ENCODE measurements around the gene PTBP1.

The PTBP1 gene

GRCh38 chr19:827314-827709, 30.1 kb downstream of the PTBP1 start:
- H3K9me3 Mint-ChIP-seq, result no peaks in the 10 kb centered on the region
- TF ChIP-seq, protein P1, sequence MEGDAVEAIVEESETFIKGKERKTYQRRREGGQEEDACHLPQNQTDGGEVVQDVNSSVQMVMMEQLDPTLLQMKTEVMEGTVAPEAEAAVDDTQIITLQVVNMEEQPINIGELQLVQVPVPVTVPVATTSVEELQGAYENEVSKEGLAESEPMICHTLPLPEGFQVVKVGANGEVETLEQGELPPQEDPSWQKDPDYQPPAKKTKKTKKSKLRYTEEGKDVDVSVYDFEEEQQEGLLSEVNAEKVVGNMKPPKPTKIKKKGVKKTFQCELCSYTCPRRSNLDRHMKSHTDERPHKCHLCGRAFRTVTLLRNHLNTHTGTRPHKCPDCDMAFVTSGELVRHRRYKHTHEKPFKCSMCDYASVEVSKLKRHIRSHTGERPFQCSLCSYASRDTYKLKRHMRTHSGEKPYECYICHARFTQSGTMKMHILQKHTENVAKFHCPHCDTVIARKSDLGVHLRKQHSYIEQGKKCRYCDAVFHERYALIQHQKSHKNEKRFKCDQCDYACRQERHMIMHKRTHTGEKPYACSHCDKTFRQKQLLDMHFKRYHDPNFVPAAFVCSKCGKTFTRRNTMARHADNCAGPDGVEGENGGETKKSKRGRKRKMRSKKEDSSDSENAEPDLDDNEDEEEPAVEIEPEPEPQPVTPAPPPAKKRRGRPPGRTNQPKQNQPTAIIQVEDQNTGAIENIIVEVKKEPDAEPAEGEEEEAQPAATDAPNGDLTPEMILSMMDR (IDR thresholded peaks at IDR 0.05; ENCODE audit: unreplicated experiment in 3 of 3), result no peak
- H3K36me3 Mint-ChIP-seq (ENCODE audit: low read depth), result no peaks in the 10 kb centered on the region
- no peak overlapping the region for H3K4me3 Mint-ChIP-seq
- H3K4me1 Mint-ChIP-seq, result no peaks in the 10 kb centered on the region
- H3K27me3 Mint-ChIP-seq (ENCODE audit: low read depth), result peaks cover 10% of the 10 kb centered on the region
- no peak overlapping the region for H3K27ac Mint-ChIP-seq

DNA sequence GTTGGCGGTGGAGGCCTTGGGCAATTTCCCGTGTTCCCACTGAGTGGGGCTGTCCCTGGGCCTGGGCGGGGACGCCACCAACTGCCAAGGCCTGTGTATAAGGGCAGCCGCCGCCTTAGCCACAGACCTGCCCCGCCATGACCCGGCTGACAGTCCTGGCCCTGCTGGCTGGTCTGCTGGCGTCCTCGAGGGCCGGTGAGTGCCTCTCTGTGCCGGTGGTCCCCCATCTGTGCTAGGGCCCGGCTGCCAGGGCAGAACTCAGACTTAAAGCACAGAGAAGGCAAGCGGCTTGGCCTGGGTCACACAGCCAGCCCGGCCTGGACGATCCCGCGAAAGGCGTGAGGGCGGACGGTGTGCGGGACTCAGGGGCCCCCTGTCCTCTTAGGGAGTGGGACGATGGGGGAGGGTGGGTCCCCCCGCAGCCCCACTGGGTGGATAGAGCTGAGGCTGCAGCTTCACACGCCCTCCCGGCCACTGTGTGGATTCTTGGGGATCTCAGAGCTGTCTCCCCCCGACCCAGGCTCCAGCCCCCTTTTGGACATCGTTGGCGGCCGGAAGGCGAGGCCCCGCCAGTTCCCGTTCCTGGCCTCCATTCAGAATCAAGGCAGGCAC, 30.6 kb downstream of the PTBP1 start, which contains the start of gene AZU1:
Gene AZU1, plus strand, starts transcription at position 128 of the 612 bp plus-strand sequence. Its CDS starts 10 bp downstream, at position 138.
- no peak within 1 kb of the TSS for H3K4me3 Mint-ChIP-seq
- H3K4me1 Mint-ChIP-seq, result no peaks in the 10 kb centered on the region
- H3K36me3 Mint-ChIP-seq (ENCODE audit: low read depth), result no peaks in the 10 kb centered on the region
- TF ChIP-seq, protein P1 (IDR thresholded peaks at IDR 0.05; ENCODE audit: unreplicated experiment in 3 of 3), result no peak
- no peak within 1 kb of the TSS for H3K27ac Mint-ChIP-seq
- H3K9me3 Mint-ChIP-seq, result no peaks in the 10 kb centered on the region
- peaks cover 10% of the 10 kb centered on the region for H3K27me3 Mint-ChIP-seq (ENCODE audit: low read depth)

DNA sequence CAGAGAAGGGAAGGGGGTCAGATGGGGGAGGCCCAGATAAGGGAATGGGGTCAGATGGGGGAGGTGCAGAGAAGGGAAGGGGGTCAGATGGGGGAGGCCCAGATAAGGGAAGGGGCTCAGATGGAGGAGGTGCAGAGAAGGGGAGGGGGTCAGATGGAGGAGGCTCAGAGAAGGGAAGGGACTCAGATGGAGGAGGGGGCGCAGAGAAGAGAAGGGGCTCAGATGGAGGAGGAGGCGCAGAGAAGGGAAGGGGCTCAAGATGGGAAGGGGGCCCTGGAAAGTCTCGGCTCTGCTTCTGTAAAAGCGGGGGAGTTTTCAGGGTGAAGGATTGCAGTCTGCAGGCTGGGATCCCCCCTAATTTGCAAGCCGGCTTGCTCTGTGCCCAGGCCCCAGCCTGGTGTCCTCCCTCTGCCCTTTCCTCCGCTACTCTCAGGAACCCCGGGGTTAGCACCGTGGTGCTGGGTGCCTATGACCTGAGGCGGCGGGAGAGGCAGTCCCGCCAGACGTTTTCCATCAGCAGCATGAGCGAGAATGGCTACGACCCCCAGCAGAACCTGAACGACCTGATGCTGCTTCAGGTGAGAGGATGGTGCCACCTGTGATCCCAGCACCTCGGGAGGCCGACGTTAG, 32.0 kb downstream of the PTBP1 start:
- H3K4me1 Mint-ChIP-seq, result no peaks in the 10 kb centered on the region
- no peaks in the 10 kb centered on the region for H3K9me3 Mint-ChIP-seq
- H3K27me3 Mint-ChIP-seq (ENCODE audit: low read depth), result peaks cover 10% of the 10 kb centered on the region
- no peak overlapping the region for H3K4me3 Mint-ChIP-seq
- no peak overlapping the region for H3K27ac Mint-ChIP-seq
- TF ChIP-seq, protein P1 (IDR thresholded peaks at IDR 0.05; ENCODE audit: unreplicated experiment in 3 of 3), result no peak
- no peaks in the 10 kb centered on the region for H3K36me3 Mint-ChIP-seq (ENCODE audit: low read depth)

- H3K36me3 Mint-ChIP-seq (ENCODE audit: low read depth), result no peaks in the 10 kb centered on the region
- TF ChIP-seq, protein P1 (IDR thresholded peaks at IDR 0.05; ENCODE audit: unreplicated experiment in 3 of 3), result no peak
- H3K9me3 Mint-ChIP-seq, result no peaks in the 10 kb centered on the region
- H3K4me1 Mint-ChIP-seq, result no peaks in the 10 kb centered on the region
- H3K27ac Mint-ChIP-seq, result no peak overlapping the region
- no peak overlapping the region for H3K4me3 Mint-ChIP-seq
- H3K27me3 Mint-ChIP-seq (ENCODE audit: low read depth), result peaks cover 7% of the 10 kb centered on the region
Measured at GRCh38 chr19:831407-832369, 34.4 kb downstream of the PTBP1 start.

DNA sequence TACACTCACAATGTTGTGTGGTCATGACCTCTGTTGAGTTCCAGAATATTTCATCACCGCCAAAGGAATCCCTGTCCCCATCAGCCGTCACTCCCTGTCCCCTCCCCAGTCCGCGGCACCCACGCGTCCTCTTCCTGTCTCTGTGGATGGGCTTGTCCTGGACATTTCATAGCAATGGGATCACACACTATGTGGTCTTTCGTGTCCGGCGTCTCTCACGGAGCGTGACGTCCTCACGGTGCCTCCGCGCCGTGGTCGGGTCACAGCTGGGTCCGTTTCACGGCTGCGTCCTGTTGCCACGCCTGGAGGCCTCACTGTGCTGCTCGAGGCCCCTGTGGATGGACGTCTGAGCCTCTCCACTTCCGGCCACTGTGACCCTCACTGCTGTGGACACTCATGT, 37.0 kb downstream of the PTBP1 start:
- TF ChIP-seq, protein P1 (IDR thresholded peaks at IDR 0.05; ENCODE audit: unreplicated experiment in 3 of 3), result no peak
- no peaks in the 10 kb centered on the region for H3K9me3 Mint-ChIP-seq

More for the DNA sequence above, 37.0 kb downstream of the PTBP1 start:
- H3K27me3 Mint-ChIP-seq (ENCODE audit: low read depth), result peaks cover 7% of the 10 kb centered on the region
- no peak overlapping the region for H3K4me3 Mint-ChIP-seq
- no peaks in the 10 kb centered on the region for H3K36me3 Mint-ChIP-seq (ENCODE audit: low read depth)
- no peaks in the 10 kb centered on the region for H3K4me1 Mint-ChIP-seq
- peak overlapping the region in 1 of 3 experiments; percentile 48 for H3K27ac Mint-ChIP-seq

Data from nephron (organoid).